Pulmonary artery endothelial cell (primary cell): ENCODE results near the gene UBE2F. TPM values are rescaled to one million over a fixed set of nuclear protein-coding genes. Genes with fewer than 3 reads are reported as not detected.
"Not testable (repeated sequence)": the region's sequence is repeated elsewhere in the genome, so short reads cannot be mapped to it uniquely, and the experiment has no call there.

Experiments used
- DNase-seq: peaks from one replicate; pipeline ENCODE4 v3.0.0-alpha.2; 2011; ENCODE audit warnings: low read depth, low spot score
- total RNA-seq: library from RNA; depleted of rRNA; stranded (reverse); fragments of >200 nt; gene quantifications from 2 replicates; pipeline ENCODE4 v1.2.3, GENCODE V29; 2014

The UBE2F gene
- total RNA-seq, 1 donor from 2014 or later, result 39.1 TPM

GRCh38 chr2:238019962-238020361 lies 53.1 kb downstream of the UBE2F start:
- DNase-seq, result no peak

- no peak for DNase-seq
These were observed 54.0 kb downstream of the UBE2F start for GRCh38 chr2:238020816-238021215.

GRCh38 chr2:238021327-238021726 lies 54.5 kb downstream of the UBE2F start:
- no peak for DNase-seq

- DNase-seq, result no peak
These were observed 55.9 kb downstream of the UBE2F start for GRCh38 chr2:238022594-238023157.

GRCh38 chr2:238023608-238024007 lies 56.8 kb downstream of the UBE2F start:
- DNase-seq, result no peak

GRCh38 chr2:238024986-238025385 lies 58.2 kb downstream of the UBE2F start:
- no peak for DNase-seq

- no peak for DNase-seq
These were observed 59.0 kb downstream of the UBE2F start for GRCh38 chr2:238025741-238026360.

- DNase-seq, result no peak
These were observed 60.2 kb downstream of the UBE2F start for GRCh38 chr2:238027058-238027457.

- no peak for DNase-seq
These were observed 61.0 kb downstream of the UBE2F start for GRCh38 chr2:238027591-238028415.

- DNase-seq, result no peak
These were observed 63.0 kb downstream of the UBE2F start for GRCh38 chr2:238029853-238030252.

GRCh38 chr2:238030422-238031155 lies 63.8 kb downstream of the UBE2F start:
- DNase-seq, result no peak

GRCh38 chr2:238031751-238032150 lies 64.9 kb downstream of the UBE2F start:
- DNase-seq, result no peak

GRCh38 chr2:238032755-238033337 lies 66.0 kb downstream of the UBE2F start:
- DNase-seq, result no peak

GRCh38 chr2:238033991-238034390 lies 67.2 kb downstream of the UBE2F start:
- not testable (repeated sequence) for DNase-seq

GRCh38 chr2:238038203-238038602 lies 71.4 kb downstream of the UBE2F start:
- no peak for DNase-seq

GRCh38 chr2:238039151-238039550 lies 72.3 kb downstream of the UBE2F start:
- no peak for DNase-seq

- no peak for DNase-seq
These were observed 73.2 kb downstream of the UBE2F start for GRCh38 chr2:238039985-238040384.

- DNase-seq, result no peak
These were observed 74.1 kb downstream of the UBE2F start for GRCh38 chr2:238040918-238041317.

GRCh38 chr2:238042090-238042489 lies 75.3 kb downstream of the UBE2F start:
- no peak for DNase-seq

GRCh38 chr2:238042849-238043584 lies 76.2 kb downstream of the UBE2F start:
- DNase-seq, result no peak

GRCh38 chr2:238043851-238044250 lies 77.0 kb downstream of the UBE2F start:
- DNase-seq, result no peak
